HTERT RPE-1 (cell line): ENCODE data around the gene SRL.
"Not testable (repeated sequence)": the region's sequence is repeated elsewhere in the genome, so short reads cannot be mapped to it uniquely, and the experiment has no call there.

Experiments
- in situ Hi-C: fragments of 300-500 bp; cut with MboI; formaldehyde crosslinking; loops from 4 replicates; pipeline ENCODE4 v1.14.3; 2020; ENCODE audit warnings: low sequenced_read_pairs

The SRL gene

DNA sequence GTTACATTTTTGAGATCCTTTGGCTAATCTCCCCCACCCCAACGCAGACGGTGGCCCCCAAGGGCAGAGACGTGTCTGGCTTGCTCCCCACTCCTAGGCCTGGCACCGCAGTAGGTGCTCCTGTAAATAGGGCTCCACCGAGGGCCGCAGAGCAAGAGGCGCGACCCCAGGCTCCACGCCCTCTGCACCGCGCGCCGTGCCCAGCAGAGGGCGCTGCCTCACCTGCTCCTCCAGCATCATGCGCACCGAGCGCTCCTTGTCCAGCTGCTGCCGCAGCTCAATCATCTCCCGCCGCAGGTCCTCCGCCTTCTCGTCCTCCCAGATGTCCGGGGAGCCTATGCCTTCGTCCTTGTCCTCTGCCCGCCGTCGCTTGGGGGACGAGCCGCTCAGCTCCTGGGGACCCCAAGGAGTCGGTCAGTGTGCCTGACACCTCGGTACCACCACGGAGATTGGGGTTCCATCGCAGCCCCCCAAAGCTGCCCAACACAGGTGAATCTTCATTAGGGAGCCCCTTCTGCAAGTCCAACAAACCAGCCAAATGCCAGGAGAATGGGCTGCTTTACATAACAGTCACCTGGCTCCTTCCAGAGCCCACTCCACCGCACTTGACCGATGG is 19.8 kb upstream of the SRL start:
- in situ Hi-C loops, result no loop called here

GRCh38 chr16:4260360-4260759 is 18.5 kb upstream of the SRL start:
- in situ Hi-C loops, result no loop called here

DNA sequence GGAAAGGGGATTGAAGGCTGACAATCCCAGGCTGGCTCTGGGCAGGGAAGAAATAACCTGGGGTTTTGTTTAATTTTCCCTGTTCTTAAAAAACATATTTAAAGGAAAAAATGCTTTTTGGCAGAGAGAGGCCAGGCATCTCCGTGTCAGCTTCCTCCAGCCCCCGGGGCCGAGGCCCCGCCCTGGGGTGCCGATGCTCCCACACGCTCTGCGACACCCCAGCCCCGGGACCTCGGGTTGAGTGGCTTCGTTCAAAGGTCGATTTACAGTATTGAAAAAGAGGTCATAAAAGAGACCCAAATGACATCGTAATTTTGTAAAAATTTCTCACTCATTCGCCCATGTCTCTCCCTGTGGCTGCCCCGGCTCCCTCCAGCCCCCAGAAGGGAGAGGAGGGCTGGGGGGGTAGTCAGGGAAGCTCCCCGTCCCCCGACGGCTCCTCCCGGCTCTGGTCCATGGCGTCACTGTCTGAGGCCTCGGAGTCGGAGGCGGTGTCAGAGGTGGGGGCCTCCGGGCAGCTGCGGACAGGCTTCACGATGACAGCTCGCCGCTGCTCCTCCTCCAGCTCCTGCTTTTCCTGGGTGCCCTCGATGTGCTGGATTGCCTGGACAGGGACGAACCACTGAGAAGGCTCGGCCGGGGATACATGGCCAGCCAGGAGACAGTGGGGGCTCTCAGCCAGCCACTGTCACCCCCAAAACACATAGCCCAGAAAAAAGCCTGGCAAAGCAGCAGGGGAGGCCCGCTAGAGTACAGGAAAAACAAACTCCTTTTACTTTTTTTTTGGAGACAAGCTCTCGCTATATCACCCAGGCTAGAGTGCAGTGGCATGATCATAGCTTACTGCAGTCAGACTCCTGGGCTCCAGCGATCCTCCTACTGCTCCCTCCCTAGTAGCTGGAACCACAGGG is 16.0 kb upstream of the SRL start:
- in situ Hi-C loops, result no loop called here

- in situ Hi-C loops, result no loop called here
These were observed 11.7 kb upstream of the SRL start for GRCh38 chr16:4253394-4254150.

GRCh38 chr16:4253012-4253393 is 11.1 kb upstream of the SRL start:
- in situ Hi-C loops, result not testable (repeated sequence)

GRCh38 chr16:4249530-4250308 is 7.8 kb upstream of the SRL start:
- in situ Hi-C loops, result no loop called here

- in situ Hi-C loops, result no loop called here
These were observed 5.5 kb upstream of the SRL start for GRCh38 chr16:4247460-4247784.

GRCh38 chr16:4246777-4247459 is 5.0 kb upstream of the SRL start:
- in situ Hi-C loops, result no loop called here

DNA sequence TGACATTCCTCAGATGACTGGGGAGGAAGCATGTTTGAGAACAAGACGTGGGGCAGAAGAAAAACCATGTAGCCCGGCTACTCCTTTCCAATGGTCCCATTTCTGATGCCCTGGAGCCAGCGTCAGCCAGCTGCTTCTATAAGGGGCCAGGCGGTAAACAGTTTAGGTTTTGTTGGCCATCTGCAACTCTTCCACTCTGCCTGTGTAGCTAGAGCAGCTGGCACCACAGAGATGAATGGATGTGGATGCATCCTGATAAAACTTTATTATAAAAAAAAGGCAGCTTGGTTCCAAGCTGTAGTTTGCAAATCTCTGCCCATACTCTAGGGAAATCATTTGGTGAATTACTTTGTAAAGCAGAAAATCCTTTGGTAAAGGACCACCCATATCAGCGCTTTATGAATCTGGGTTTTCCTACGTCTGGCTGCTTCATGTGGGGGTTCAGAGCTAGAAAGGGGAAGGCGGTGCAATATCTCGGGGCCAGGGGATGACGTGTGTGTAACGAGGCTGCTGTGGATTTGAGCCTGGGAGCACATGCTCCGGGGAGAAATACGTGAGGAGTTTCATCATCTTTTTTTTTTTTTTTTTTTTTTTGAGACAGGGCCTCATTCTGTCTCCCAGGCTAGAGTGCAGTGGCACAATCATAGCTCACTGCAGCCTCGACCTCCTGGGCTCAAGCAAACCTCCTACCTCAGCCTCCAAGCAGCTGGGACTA is 3.4 kb upstream of the SRL start:
- in situ Hi-C loops, result no loop called here

GRCh38 chr16:4244254-4245076 is 2.6 kb upstream of the SRL start:
- in situ Hi-C loops, result no loop called here

DNA sequence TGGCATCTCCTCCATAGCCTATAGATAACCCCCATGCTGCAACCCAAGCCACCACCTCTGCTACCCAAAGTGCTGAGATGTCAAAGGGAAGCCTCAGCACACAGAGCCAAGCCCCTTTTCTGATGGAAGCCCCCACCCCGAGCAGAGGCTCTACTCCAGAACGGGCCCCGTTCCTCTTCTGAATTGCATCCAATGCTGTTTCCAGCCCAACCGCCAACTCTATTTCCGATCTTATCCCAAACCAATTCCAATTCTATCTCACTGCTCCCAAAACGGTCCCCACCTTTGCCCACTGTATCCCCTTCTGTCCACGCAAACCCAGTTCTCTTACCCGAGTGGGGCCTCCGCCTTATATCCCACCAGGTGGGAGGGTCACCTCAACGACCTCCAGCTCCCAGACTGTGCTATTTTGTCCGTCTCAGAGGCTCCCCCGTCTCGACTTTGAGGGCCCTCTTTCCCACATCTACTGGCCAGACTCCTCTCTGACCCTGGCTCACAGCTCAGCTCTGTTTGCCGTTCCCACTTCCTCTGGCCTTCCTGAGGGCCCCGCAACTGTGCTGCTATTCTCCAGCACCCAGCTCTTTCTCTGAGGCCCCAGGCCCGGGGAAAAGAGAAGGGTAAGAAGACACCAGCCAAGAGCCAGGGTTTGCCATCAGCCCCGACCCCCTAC is 487 bp downstream of the SRL start:
- in situ Hi-C loops, result no loop called here

GRCh38 chr16:4240624-4241023 is 1.3 kb downstream of the SRL start:
- in situ Hi-C loops, result no loop called here

DNA sequence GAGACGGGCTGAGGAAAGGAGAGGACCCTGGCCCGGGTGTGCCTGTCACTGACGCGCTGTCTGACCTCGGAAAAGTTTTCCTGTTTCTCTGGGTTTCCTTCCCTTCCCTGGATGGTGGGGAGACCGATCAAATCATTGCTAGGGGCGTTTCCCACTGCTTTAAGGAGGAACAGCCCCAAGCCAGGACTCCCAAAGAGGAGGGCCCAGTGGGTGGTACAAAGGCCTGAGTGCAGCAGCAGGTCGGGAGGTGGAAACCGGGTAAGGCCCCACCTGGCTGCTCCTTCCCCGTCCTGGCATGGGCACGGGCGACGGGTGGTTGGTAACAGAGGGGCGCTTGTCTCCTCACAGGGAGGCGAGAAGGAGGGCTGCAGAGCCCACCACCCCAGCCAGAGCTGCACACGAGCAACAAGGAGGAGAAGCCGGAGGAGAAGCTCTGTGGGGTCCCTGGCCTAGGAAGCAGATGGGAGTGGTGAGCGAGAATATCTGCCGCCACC is 2.2 kb downstream of the SRL start:
- in situ Hi-C loops, result no loop called here

DNA sequence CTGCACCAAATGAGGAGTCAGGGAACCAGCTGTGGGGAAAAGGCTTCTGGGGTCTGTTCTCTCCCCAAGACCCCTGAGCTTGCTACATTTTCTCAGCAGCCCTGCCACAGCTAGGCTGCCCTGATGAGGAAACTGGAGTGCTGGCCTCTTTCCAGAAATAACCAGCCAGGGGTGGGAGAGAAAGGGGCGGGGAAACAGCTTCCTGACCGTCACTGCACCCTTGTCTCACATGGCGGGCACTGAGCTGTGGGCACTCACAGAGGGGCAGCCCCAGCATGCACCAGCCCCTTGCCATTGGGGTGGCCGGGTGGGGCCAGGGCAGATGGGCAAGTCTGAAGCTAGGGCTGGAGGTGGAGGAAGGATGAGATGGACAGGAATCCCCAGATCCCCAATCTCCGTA is 2.9 kb downstream of the SRL start:
- in situ Hi-C loops, result no loop called here

- in situ Hi-C loops, result no loop called here
These were observed 8.4 kb downstream of the SRL start for GRCh38 chr16:4233431-4233830.

- in situ Hi-C loops, result no loop called here
These were observed 9.1 kb downstream of the SRL start for GRCh38 chr16:4232541-4233386.

DNA sequence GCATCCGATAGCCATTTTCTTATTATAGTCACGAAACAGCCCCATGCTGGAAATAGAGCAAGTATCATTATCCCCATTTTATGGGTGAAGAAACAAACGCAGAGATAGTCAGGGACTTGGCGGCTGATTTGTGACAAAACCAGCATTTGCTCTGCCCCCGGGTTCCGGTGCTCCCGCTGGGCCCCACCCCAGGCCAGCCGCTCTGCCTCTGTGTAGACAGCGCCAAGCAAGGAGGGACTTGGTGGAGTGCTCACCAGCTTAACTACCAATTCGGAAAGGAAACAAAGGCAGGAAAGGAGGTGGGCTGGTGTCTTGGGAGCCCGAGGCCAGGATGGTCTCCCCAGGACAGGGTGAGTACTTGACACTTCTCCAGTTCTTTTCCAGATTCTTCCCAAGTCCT is 10.0 kb downstream of the SRL start:
- in situ Hi-C loops, result no loop called here
